ENCODE data around the gene PPM1L. TPM values are rescaled to one million over a fixed set of nuclear protein-coding genes. Genes with fewer than 3 reads are reported as not detected.
A peak's percentile ranks its signal among the peaks of the same experiment; 100 is the strongest.

PPM1L gene
- total RNA-seq, 1 donor from 2014 or later: 13.5 TPM

- Histone ChIP-seq H3K36me3 (no peaks in the 10 kb centered on the region), H3K27me3 (no peaks in the 10 kb centered on the region), H3K4me3 (no peak overlapping the region), H3K9me3 (no peaks in the 10 kb centered on the region), H3K27ac (no peak overlapping the region), H3K4me1 (peaks cover 5% of the 10 kb centered on the region)
- intact Hi-C loops (cut with DNase I): no loop called here
- TF ChIP-seq CTCF (IDR thresholded peaks at IDR 0.05): no peak
- no peak for ATAC-seq
- DNase-seq: no peak
Measured at GRCh38 chr3:161070980-161071663, 315.1 kb downstream of the PPM1L start.

GRCh38 chr3:161072211-161072621 is 316.2 kb downstream of the PPM1L start:
- no peak overlapping the region for H3K27ac ChIP-seq
- ATAC-seq (no peak), DNase-seq (no peak)
- H3K4me1 ChIP-seq: peaks cover 5% of the 10 kb centered on the region
- H3K27me3 ChIP-seq: no peaks in the 10 kb centered on the region
- no peak overlapping the region for H3K4me3 ChIP-seq
- intact Hi-C loops (cut with DNase I): no loop called here
- no peaks in the 10 kb centered on the region for H3K9me3 ChIP-seq
- no peaks in the 10 kb centered on the region for H3K36me3 ChIP-seq
- no peak for TF ChIP-seq CTCF (IDR thresholded peaks at IDR 0.05)

- Histone ChIP-seq H3K27ac (no peak overlapping the region), H3K4me1 (peaks cover 5% of the 10 kb centered on the region), H3K9me3 (no peaks in the 10 kb centered on the region), H3K36me3 (no peaks in the 10 kb centered on the region), H3K27me3 (no peaks in the 10 kb centered on the region), H3K4me3 (no peak overlapping the region)
- no peak for TF ChIP-seq CTCF (IDR thresholded peaks at IDR 0.05)
- no peak for ATAC-seq
- intact Hi-C loops (cut with DNase I): no loop called here
- DNase-seq: no peak
Measured at GRCh38 chr3:161072751-161073150, 316.7 kb downstream of the PPM1L start.

- no peaks in the 10 kb centered on the region for H3K36me3 ChIP-seq
- no peak overlapping the region for H3K4me3 ChIP-seq
- H3K27me3 ChIP-seq: no peaks in the 10 kb centered on the region
- no peaks in the 10 kb centered on the region for H3K9me3 ChIP-seq
- DNase-seq (no peak), ATAC-seq (no peak)
- peaks cover 5% of the 10 kb centered on the region for H3K4me1 ChIP-seq
- intact Hi-C loops (cut with DNase I): no loop called here
- TF ChIP-seq CTCF (IDR thresholded peaks at IDR 0.05): no peak
- H3K27ac ChIP-seq: no peak overlapping the region
Measured at GRCh38 chr3:161073181-161073580, 317.1 kb downstream of the PPM1L start.

GRCh38 chr3:161081633-161082032 is 325.6 kb downstream of the PPM1L start:
- no peak for TF ChIP-seq CTCF (IDR thresholded peaks at IDR 0.05)
- intact Hi-C loops (cut with DNase I): no loop called here
- no peak for DNase-seq
- Histone ChIP-seq H3K4me1 (no peaks in the 10 kb centered on the region), H3K4me3 (no peak overlapping the region), H3K27me3 (no peaks in the 10 kb centered on the region), H3K9me3 (no peaks in the 10 kb centered on the region), H3K36me3 (peaks cover 15% of the 10 kb centered on the region), H3K27ac (no peak overlapping the region)
- ATAC-seq: peak; percentile 70

- Histone ChIP-seq H3K27me3 (no peaks in the 10 kb centered on the region), H3K9me3 (no peaks in the 10 kb centered on the region), H3K36me3 (peaks cover 19% of the 10 kb centered on the region), H3K4me1 (no peaks in the 10 kb centered on the region), H3K27ac (no peak overlapping the region), H3K4me3 (no peak overlapping the region)
- intact Hi-C loops (cut with DNase I): no loop called here
- DNase-seq (no peak), ATAC-seq (peak; percentile 68)
- TF ChIP-seq CTCF (IDR thresholded peaks at IDR 0.05): no peak
Measured at GRCh38 chr3:161082063-161082462, 326.0 kb downstream of the PPM1L start.

Data from upper lobe of right lung (tissue), 1 donor.